ENCODE results near the gene TOB1. TPM values are rescaled to one million over a fixed set of nuclear protein-coding genes. Genes with fewer than 3 reads are reported as not detected.
A peak's percentile ranks its signal among the peaks of the same experiment; 100 is the strongest.

Gene TOB1
- total RNA-seq, 1 experiment from 2014 or later, result 31.6 TPM

DNA sequence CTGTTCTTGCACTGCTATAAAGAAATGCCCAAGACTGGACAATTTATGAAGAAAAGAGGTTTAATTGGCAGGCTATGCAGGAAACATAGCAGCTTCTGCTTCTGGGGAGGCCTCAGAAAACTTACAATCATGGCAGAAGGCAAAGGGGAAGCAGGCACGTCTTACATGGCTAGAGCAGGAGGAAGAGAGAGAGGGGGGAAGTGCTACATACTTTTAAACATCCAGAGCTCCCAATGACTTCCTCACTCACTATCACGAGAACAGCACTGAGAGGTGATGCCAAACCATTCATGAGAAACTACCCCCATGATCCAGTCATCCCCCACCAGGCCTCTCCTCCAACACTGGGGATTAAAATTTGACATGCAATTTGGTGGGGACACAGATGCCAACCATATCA is 17.4 kb downstream of the TOB1 start:
- no peak overlapping the region for H4K5ac ChIP-seq (ENCODE audit: insufficient read length, low read depth, low read length)
- no peaks in the 10 kb centered on the region for H4K20me1 ChIP-seq (ENCODE audit: control insufficient read depth, insufficient read depth, insufficient read length)
- H3K4me2 ChIP-seq (ENCODE audit: insufficient read depth, insufficient read length, low read length), result no peak overlapping the region
- no peak overlapping the region for H3T11ph ChIP-seq (ENCODE audit: low read length)
- no peak overlapping the region for H2AK5ac ChIP-seq (ENCODE audit: insufficient read length, low read length)
- no peak overlapping the region for H2BK20ac ChIP-seq (ENCODE audit: low read depth, low read length, poor library complexity, severe bottlenecking)
- no peak overlapping the region for H3K27ac ChIP-seq (ENCODE audit: insufficient read length, low read depth, low read length)
- peak; percentile 14 for DNase-seq
- no peaks in the 10 kb centered on the region for H3K27me3 ChIP-seq (ENCODE audit: insufficient read depth, low read length)
- no peak overlapping the region for H3K23ac ChIP-seq (ENCODE audit: insufficient read length, low read depth, low read length)
- Mint-ChIP-seq H3K36me3 (ENCODE audit: insufficient read depth in 1 of 3, low read depth in 3 of 3) (no peaks in the 10 kb centered on the region), H3K9me3 (no peaks in the 10 kb centered on the region), H3K4me3 (no peak overlapping the region), H3K27ac (no peak overlapping the region), H3K27me3 (ENCODE audit: low read depth) (peaks cover 2% of the 10 kb centered on the region), H3K4me1 (peaks cover 7 to 16% of the 10 kb centered on the region in 2 experiments)
- H4K8ac ChIP-seq (replicated peaks; ENCODE audit: insufficient read length, low read depth, low read length), result no peak overlapping the region
- TF ChIP-seq, protein P1, sequence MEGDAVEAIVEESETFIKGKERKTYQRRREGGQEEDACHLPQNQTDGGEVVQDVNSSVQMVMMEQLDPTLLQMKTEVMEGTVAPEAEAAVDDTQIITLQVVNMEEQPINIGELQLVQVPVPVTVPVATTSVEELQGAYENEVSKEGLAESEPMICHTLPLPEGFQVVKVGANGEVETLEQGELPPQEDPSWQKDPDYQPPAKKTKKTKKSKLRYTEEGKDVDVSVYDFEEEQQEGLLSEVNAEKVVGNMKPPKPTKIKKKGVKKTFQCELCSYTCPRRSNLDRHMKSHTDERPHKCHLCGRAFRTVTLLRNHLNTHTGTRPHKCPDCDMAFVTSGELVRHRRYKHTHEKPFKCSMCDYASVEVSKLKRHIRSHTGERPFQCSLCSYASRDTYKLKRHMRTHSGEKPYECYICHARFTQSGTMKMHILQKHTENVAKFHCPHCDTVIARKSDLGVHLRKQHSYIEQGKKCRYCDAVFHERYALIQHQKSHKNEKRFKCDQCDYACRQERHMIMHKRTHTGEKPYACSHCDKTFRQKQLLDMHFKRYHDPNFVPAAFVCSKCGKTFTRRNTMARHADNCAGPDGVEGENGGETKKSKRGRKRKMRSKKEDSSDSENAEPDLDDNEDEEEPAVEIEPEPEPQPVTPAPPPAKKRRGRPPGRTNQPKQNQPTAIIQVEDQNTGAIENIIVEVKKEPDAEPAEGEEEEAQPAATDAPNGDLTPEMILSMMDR (conservative IDR thresholded peaks at IDR 0.05), result no peak
- H3K56ac ChIP-seq (ENCODE audit: insufficient read length, low read depth, low read length), result no peak overlapping the region
- no peak overlapping the region for H2BK12ac ChIP-seq (ENCODE audit: insufficient read length, low read depth, low read length)
- no peak overlapping the region for H3K14ac ChIP-seq (ENCODE audit: insufficient read depth, low read length)
- no peaks in the 10 kb centered on the region for H3K4me1 ChIP-seq (ENCODE audit: insufficient read depth, low read length)
- H2BK5ac ChIP-seq (ENCODE audit: insufficient read length, low read length), result no peak overlapping the region
- H3K9ac ChIP-seq (ENCODE audit: extremely low read depth, insufficient read length, low read length), result no peak overlapping the region
- no peak overlapping the region for H2BK15ac ChIP-seq (ENCODE audit: low read depth, low read length)
- H3K23me2 ChIP-seq (ENCODE audit: insufficient read length, low read depth, low read length, poor library complexity, severe bottlenecking), result no peaks in the 10 kb centered on the region
- no peak overlapping the region for H2AFZ ChIP-seq (ENCODE audit: low read length)
- H3K9me3 ChIP-seq (ENCODE audit: control insufficient read depth, low read depth, low read length), result no peaks in the 10 kb centered on the region
- no peak overlapping the region for H4K91ac ChIP-seq (ENCODE audit: insufficient read length, low read depth, low read length)
- H3K18ac ChIP-seq (ENCODE audit: insufficient read length, low read depth, low read length), result no peak overlapping the region
- no peaks in the 10 kb centered on the region for H3K79me2 ChIP-seq (ENCODE audit: insufficient read depth, low read length)
- no CpG with 5 or more reads among the region's 2 CpGs for WGBS (ENCODE audit: extremely low coverage, insufficient read length, low lambda C conversion rate)
- H2BK120ac ChIP-seq (ENCODE audit: low read depth, low read length, poor library complexity, severe bottlenecking), result no peak overlapping the region
- no peaks in the 10 kb centered on the region for H3K79me1 ChIP-seq (ENCODE audit: insufficient read depth, low read depth, low read length, poor library complexity, severe bottlenecking)
- H3K4ac ChIP-seq (ENCODE audit: low read depth, low read length), result no peak overlapping the region

Data from H9 (cell line).